KMS-11 (cell line): ENCODE measurements around the gene SPACDR.

Experiments used
- H2AFZ ChIP-seq: fragments of 200-600 bp; sonication (generic); 2 replicates; pipeline ENCODE4 v1.6.1; 2016; ENCODE audit warnings: antibody characterized with exemption, mixed run types, low read depth
- H3K27ac ChIP-seq: fragments of 200-600 bp; sonication (generic); 2 replicates; pipeline ENCODE4 v1.6.1; 2016; ENCODE audit warnings: mild to moderate bottlenecking, mixed run types
- H3K27me3 ChIP-seq: fragments of 200-600 bp; sonication (generic); 2 replicates; pipeline ENCODE4 v1.6.1; 2017; ENCODE audit warnings: mild to moderate bottlenecking, low read depth, mixed run types, moderate library complexity; ENCODE audit not compliant: insufficient read depth
- H3K36me3 ChIP-seq: fragments of 200-600 bp; sonication (generic); 2 replicates; pipeline ENCODE4 v1.6.1; 2017; ENCODE audit warnings: mild to moderate bottlenecking, mixed run types; ENCODE audit not compliant: insufficient read depth
- H3K4me1 ChIP-seq: fragments of 200-600 bp; sonication (generic); 2 replicates; pipeline ENCODE4 v1.6.1; 2016; ENCODE audit warnings: mild to moderate bottlenecking, low read depth, mixed run types; ENCODE audit not compliant: poor library complexity, severe bottlenecking
- H3K4me2 ChIP-seq: fragments of 200-600 bp; sonication (generic); 2 replicates; pipeline ENCODE4 v1.7.0; 2016; ENCODE audit warnings: mild to moderate bottlenecking, mixed run types
- H3K4me3 ChIP-seq: fragments of 200-600 bp; sonication (generic); IDR thresholded peaks from 2 replicates; pipeline ENCODE4 v1.6.1; 2017; ENCODE audit warnings: low read depth, low read length, mixed read lengths; ENCODE audit not compliant: insufficient read depth
- H3K79me2 ChIP-seq: fragments of 200-600 bp; sonication (generic); 2 replicates; pipeline ENCODE4 v1.6.1; 2016; ENCODE audit warnings: low read depth, mixed run types; ENCODE audit not compliant: insufficient read depth
- H3K9ac ChIP-seq: fragments of 200-600 bp; sonication (generic); 2 replicates; pipeline ENCODE4 v1.6.1; 2016; ENCODE audit warnings: mild to moderate bottlenecking, mixed run types
- H4K20me1 ChIP-seq: fragments of 200-600 bp; sonication (generic); 2 replicates; pipeline ENCODE4 v1.6.1; 2016; ENCODE audit warnings: mild to moderate bottlenecking, mixed run types; ENCODE audit not compliant: insufficient read depth
- TF ChIP-seq, protein P1 (sequence below): fragments of 200-600 bp; sonication (generic); conservative IDR thresholded peaks from 2 replicates; pipeline ENCODE4 v1.6.1; 2017; ENCODE audit warnings: low read depth, mild to moderate bottlenecking, antibody characterized with exemption, low read length, moderate library complexity, mixed read lengths

The SPACDR gene

DNA sequence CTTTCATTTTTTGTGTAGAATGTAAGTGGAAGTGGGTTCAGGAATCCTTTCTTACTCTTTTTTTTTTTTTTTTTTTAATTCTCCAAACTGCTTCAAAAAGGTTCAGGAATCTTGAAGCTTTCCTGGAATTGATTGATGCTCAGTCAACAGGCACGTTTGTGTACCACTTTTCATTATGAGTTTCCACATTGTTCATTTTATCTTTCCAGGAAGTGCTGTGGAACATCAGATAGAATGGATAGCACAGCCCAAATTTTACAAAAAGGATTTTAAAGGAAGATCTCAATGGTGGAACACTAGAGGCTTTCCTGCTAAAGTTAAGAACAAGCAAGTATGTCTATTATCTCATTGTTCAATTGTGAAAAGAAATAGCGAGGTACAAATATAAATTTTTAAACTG is 25.9 kb downstream of the SPACDR start:
- Histone ChIP-seq H3K27me3 (no peaks in the 10 kb centered on the region), H4K20me1 (no peaks in the 10 kb centered on the region), H3K27ac (no peak overlapping the region), H3K4me3 (no peak overlapping the region), H3K9ac (no peak overlapping the region), H3K36me3 (peaks cover 4% of the 10 kb centered on the region; the same call in 1 of the 2 replicates), H3K4me1 (peaks cover 17% of the 10 kb centered on the region), H2AFZ (no peak overlapping the region), H3K4me2 (no peak overlapping the region), H3K79me2 (peaks cover 24% of the 10 kb centered on the region)
- TF ChIP-seq, protein P1, sequence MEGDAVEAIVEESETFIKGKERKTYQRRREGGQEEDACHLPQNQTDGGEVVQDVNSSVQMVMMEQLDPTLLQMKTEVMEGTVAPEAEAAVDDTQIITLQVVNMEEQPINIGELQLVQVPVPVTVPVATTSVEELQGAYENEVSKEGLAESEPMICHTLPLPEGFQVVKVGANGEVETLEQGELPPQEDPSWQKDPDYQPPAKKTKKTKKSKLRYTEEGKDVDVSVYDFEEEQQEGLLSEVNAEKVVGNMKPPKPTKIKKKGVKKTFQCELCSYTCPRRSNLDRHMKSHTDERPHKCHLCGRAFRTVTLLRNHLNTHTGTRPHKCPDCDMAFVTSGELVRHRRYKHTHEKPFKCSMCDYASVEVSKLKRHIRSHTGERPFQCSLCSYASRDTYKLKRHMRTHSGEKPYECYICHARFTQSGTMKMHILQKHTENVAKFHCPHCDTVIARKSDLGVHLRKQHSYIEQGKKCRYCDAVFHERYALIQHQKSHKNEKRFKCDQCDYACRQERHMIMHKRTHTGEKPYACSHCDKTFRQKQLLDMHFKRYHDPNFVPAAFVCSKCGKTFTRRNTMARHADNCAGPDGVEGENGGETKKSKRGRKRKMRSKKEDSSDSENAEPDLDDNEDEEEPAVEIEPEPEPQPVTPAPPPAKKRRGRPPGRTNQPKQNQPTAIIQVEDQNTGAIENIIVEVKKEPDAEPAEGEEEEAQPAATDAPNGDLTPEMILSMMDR: no peak

DNA sequence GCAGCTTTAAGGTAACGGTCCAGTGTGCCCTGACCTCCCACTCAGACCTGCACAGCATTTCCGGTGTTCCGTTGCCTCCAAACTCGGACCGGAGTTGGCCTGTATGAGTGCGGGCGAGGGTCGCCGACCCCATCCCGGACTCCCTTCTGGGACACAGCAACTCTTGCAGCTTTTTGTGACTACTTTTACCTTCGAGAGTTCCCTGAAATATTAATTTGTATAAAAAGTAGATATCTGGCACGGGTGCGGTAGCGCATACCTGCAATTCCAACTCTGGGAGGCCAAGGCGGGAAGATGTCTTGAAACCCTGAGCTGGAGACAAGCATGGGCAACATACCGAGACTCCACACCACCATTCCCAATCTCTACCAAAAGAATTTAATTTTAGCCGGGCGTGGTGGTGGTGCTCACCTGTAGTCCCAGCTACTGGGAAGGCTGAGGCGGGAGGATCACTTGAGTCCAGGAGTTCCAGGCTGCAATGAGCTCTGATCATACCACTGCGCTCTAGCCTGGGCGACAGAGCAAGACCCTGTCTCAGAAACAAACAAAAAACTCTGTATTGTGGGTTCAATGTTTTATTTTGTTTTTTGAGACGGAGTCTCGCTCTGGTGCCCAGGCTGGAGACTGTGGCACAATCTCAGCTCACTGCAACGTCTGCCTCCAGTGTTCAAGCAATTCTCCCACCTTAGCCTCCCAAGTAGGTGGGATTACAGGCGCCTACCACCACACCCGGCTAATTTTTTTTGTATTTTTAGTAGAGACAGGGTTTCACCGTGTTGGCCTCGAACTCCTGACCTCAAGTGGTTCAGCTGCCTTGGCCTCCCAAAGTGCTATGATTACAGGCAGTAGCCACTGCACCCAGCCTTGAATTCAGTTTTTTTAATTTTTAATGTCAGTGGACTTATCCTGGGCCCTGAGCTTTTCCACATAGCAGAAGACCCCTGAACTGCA is 26.6 kb downstream of the SPACDR start:
- no peak overlapping the region for H3K27ac ChIP-seq
- H4K20me1 ChIP-seq: no peaks in the 10 kb centered on the region
- peaks cover 24% of the 10 kb centered on the region for H3K79me2 ChIP-seq
- peak overlapping the region; percentile 82; the same call in 1 of the 2 replicates for H3K9ac ChIP-seq
- peaks cover 4% of the 10 kb centered on the region; the same call in 1 of the 2 replicates for H3K36me3 ChIP-seq
- H3K4me1 ChIP-seq: peaks cover 20% of the 10 kb centered on the region
- peak overlapping the region; percentile 56; the same call in 1 of the 2 replicates for H2AFZ ChIP-seq
- H3K4me3 ChIP-seq: no peak overlapping the region
- no peaks in the 10 kb centered on the region for H3K27me3 ChIP-seq
- peak overlapping the region; percentile 49 for H3K4me2 ChIP-seq
- TF ChIP-seq, protein P1: no peak

GRCh38 chr7:100435401-100436304 is 28.4 kb downstream of the SPACDR start:
- Histone ChIP-seq H3K4me2 (peak overlapping the region; percentile 95), H3K27me3 (no peaks in the 10 kb centered on the region), H4K20me1 (no peaks in the 10 kb centered on the region), H3K79me2 (peaks cover 41% of the 10 kb centered on the region), H3K4me1 (peaks cover 37% of the 10 kb centered on the region), H3K27ac (peak overlapping the region; percentile 77), H3K4me3 (no peak overlapping the region), H2AFZ (peak overlapping the region; percentile 48; the same call in 1 of the 2 replicates), H3K9ac (peak overlapping the region; percentile 82), H3K36me3 (peaks cover 4% of the 10 kb centered on the region; the same call in 1 of the 2 replicates)
- TF ChIP-seq, protein P1: no peak

DNA sequence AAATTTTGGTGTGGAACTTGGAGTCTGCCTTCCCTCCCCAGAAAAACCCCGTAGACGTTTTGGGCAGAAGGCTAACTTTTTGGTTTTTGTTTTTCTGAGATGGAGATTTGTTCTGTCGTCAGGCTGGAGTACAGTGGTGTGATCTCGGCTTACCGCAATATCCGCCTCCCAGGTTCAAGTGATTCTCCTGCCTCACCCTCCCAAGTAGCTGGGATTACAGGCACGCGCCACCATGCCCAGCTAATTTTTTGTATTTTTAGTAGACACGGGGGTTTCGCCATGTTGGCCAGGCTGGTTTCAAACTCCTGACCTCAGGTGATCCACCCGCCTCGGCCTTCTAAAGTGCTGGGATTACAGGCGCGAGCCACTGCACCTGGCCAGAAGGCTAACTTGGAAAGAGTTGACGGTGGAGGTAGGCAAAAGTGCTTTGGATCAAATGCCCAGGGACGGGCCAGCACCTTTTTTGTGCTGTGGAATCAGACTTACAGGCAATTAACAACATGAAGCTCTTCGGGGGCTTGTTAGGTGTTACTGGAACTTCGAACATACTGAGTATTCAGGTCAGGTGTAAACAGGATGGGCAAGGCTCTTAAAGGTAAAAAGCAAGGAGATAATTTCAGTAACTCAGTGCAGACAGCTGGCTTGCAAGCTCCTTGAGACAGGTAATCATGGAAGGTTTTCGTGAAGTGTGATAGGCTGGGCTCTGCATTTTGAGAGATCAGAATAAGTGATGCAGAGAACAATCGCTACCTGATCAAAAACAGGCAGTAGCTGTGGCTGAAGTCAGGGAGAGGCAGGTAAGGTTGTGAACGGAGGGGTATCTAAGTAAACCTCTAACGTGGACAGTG is 29.5 kb downstream of the SPACDR start:
- Histone ChIP-seq H3K79me2 (peaks cover 49% of the 10 kb centered on the region), H3K4me3 (no peak overlapping the region), H3K27ac (peak overlapping the region; percentile 77), H2AFZ (no peak overlapping the region), H3K4me2 (peak overlapping the region; percentile 95), H3K36me3 (peaks cover 4% of the 10 kb centered on the region; the same call in 1 of the 2 replicates), H4K20me1 (no peaks in the 10 kb centered on the region), H3K27me3 (no peaks in the 10 kb centered on the region), H3K9ac (no peak overlapping the region; the same call in 1 of the 2 replicates), H3K4me1 (peaks cover 39% of the 10 kb centered on the region)
- TF ChIP-seq, protein P1: no peak
